GM18907 (cell line): ENCODE results near the gene PNMA3.
"Not testable (repeated sequence)": the region's sequence is repeated elsewhere in the genome, so short reads cannot be mapped to it uniquely, and the experiment has no call there.

Experiments
- ATAC-seq: cut with Tn5 transposase; IDR thresholded peaks from one replicate; pipeline ENCODE4 v1.9.1; 2021; ENCODE audit warnings: mild to moderate bottlenecking, moderate library complexity; ENCODE audit not compliant: unreplicated experiment

PNMA3 gene

GRCh38 chrX:153073331-153073730, 17.1 kb downstream of the PNMA3 start:
- not testable (repeated sequence) for ATAC-seq

DNA sequence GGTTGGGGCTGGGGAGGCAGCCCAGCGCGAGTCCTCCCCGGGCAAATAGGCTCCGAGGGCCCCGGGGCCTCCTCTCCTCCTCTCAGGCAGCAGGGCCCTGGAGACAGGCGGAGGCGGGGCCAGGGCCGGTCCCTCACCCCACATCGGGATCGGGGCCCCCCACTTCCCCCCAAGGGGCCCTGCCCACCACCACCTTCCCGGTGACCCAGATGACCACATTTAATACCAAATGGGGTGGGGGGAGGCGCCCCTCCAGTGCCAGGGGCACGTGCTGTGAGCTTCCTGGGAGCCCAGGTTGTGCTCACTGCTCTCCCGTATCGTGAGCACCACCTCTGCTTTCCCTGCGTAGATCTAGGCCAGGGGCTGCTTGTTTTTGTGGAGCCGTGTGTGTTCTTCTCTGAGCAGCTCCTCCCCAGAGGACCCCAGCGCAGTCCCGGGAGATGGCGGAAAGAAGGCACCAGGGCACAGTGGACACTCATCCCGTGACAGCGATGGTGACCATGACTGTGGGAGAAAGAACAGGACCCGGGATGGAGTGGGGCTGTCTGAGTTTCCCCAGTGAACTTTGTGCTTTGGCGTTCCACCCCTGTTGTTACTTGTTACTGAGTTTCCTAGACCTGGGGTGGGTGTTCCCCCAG, 18.1 kb downstream of the PNMA3 start:
- no peak for ATAC-seq

DNA sequence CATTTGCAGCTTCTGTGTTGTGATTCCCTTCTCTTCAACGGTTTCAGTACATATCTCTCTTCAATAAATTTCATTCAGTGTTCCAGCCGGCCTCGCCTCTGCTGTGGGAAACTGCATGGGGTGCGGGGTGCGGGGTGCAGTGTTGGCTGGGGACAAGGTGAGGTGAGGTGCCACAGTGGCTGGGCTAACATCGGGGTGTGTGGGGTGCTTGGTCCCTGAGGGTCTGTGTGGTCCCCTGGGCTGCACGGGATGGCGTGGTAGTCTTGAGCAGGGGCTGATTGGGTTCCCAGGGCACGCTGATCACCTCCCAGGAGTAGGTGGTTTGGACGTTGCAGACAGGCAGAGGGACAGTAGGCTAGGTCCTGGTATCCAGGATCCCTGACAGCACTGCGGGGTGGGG, 18.7 kb downstream of the PNMA3 start:
- no peak for ATAC-seq

DNA sequence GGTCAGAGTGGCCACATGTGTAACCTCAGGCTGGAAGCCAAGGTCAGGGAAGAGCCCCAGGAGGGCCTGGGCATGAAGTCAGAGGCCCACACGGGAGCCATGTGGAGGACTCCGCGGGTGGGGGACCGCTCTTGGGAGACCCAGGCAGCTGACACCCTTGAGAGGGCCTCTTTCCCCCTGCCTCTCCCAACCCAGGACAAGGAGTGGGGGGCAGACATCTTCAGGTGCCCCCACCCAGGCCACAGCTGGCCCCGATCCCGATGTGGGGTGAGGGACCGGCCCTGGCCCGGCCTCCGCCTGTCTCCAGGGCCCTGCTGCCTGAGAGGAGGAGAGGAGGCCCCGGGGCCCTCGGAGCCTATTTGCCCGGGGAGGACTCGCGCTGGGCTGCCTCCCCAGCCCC, 19.1 kb downstream of the PNMA3 start:
- ATAC-seq = no peak

- ATAC-seq = not testable (repeated sequence)
Measured at GRCh38 chrX:153077437-153078135, 21.3 kb downstream of the PNMA3 start.

- ATAC-seq = not testable (repeated sequence)
Measured at GRCh38 chrX:153083238-153083923, 27.1 kb downstream of the PNMA3 start.

DNA sequence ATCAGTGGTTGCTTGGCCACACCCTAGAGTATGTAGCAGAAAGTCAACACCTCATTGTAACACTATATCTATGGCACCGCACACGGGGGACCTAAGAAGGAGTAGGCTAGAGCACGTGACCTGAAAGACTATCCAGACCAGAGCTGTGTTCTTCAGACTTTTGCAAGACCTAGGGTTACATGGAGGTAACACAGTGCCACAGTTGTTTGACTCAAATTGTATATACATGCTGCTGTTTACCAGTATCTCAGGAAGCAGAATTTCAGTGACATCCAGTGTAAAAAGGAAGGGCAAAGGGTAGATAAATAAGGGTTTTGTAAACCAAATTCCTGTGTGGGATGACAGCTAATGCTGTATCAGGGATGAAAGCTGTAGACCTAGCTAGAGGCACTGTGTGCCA, 46.1 kb downstream of the PNMA3 start:
- ATAC-seq = no peak

GRCh38 chrX:153104959-153105358, 48.7 kb downstream of the PNMA3 start:
- ATAC-seq = not testable (repeated sequence)

DNA sequence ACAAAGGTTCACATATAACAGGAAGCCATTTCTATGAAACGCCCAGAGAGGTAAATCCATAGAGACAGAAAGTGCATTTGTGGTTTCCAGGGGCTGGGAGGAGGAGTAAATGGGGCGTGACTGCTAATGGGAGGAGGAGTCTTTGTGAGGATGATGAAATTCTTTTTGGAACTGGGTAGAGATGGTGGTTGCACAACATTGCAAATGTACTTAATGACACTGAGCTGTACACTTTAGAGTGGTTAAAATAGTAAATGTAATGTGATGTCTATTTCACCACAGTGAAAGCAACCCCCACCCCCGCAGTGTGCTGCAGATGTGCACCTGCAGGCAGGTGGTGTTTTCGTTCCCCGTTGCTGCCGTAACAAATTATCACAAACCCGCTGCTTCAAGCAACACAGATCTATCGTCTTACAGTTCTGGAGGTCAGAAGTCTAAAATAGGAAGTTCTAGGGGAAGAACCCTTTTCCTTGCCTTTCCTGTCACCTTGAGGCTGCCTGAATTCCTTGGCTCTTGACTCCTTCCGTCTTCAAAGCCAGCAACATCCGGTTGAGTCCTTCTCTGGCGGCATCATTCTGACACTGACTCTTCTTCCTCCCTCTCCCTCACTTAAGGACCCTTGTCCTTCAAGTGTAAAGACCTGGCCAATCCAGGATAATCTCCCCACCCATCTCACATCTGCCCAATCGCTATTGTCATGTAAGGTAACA, 50.0 kb downstream of the PNMA3 start:
- not testable (repeated sequence) for ATAC-seq
